ENCODE measurements around the gene MLH1.
"Not testable (repeated sequence)": the region's sequence is repeated elsewhere in the genome, so short reads cannot be mapped to it uniquely, and the experiment has no call there.

Gene MLH1

DNA sequence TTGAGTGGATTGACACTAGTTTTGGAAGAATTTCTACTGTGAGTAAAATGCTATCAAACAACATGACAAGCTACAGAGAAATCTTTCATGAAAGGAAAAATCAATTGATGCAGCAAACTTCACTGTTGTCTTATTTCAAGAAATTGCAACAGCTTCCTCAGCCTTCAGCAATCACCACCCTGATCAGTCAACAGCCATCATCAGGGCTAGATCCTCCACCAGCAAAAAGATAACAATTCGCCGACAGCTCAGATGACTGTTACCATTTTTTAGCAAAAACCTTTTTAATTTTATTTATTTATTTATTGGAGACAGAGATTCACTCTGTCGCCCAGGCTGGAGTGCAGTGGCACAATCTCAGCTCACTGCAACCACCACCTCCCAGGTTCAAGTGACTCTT is 44.0 kb downstream of the MLH1 start:
- no peak overlapping the region for H3K27ac ChIP-seq
- no peak overlapping the region for H3K4me3 ChIP-seq
- TF ChIP-seq, protein P1, sequence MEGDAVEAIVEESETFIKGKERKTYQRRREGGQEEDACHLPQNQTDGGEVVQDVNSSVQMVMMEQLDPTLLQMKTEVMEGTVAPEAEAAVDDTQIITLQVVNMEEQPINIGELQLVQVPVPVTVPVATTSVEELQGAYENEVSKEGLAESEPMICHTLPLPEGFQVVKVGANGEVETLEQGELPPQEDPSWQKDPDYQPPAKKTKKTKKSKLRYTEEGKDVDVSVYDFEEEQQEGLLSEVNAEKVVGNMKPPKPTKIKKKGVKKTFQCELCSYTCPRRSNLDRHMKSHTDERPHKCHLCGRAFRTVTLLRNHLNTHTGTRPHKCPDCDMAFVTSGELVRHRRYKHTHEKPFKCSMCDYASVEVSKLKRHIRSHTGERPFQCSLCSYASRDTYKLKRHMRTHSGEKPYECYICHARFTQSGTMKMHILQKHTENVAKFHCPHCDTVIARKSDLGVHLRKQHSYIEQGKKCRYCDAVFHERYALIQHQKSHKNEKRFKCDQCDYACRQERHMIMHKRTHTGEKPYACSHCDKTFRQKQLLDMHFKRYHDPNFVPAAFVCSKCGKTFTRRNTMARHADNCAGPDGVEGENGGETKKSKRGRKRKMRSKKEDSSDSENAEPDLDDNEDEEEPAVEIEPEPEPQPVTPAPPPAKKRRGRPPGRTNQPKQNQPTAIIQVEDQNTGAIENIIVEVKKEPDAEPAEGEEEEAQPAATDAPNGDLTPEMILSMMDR (IDR thresholded peaks at IDR 0.05), result no peak
- DNase-seq (ENCODE audit: low spot score), result no peak

DNA sequence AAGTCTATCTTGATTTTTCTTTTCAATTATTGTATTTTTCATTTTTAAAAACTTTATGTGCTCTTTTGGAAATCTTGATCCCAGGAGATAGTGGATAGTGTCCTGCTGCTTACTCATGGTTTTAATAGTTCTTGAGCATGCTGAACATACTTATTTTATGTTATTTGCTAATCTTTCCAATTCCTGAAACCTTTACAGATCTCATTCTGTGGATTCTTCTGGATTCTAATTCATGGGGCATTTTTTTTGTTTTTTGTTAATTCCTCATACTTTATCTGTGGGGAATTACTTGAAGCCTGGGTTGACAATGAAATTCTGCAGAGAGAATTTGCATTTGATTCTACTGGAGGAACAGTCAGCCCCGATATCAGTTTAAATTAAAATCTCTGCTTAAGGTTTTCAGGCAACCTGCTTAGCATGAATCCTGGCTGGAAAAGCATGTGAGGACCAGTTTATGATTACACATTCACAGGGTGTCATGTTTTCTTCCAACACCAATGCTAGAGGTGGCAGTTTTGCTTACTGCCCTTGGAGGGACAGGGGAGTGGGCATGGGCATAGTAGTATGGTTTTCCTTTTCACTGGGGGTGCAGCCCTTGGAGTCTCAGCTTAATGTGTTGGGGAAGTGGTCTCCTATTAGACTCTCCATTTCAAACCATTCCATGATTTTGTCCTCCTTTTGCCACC is 46.0 kb downstream of the MLH1 start:
- DNase-seq (ENCODE audit: low spot score), result no peak
- H3K4me3 ChIP-seq, result no peak overlapping the region
- TF ChIP-seq, protein P1 (IDR thresholded peaks at IDR 0.05), result no peak
- H3K27ac ChIP-seq, result no peak overlapping the region

DNA sequence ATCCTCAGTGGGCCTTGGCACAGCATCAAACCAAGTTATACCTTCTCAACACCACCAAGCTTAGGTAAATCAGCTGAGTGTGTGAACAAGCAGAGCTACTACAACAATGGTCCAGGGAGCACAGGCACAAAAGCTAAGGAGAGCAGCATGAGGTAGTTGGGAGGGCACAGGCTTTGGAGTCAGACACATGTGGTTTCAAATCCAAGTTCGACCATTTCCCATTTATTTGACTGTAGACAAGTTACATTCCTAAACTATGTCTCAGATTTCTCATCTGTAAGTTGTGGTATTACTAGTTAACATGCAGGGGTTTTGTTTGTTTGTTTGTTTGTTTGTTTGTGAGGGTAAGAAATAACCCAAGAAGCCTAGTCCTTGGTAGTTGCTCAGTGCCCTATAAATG is 46.9 kb downstream of the MLH1 start:
- TF ChIP-seq, protein P1 (IDR thresholded peaks at IDR 0.05), result no peak
- no peak overlapping the region for H3K27ac ChIP-seq
- no peak for DNase-seq (ENCODE audit: low spot score)
- no peak overlapping the region for H3K4me3 ChIP-seq

DNA sequence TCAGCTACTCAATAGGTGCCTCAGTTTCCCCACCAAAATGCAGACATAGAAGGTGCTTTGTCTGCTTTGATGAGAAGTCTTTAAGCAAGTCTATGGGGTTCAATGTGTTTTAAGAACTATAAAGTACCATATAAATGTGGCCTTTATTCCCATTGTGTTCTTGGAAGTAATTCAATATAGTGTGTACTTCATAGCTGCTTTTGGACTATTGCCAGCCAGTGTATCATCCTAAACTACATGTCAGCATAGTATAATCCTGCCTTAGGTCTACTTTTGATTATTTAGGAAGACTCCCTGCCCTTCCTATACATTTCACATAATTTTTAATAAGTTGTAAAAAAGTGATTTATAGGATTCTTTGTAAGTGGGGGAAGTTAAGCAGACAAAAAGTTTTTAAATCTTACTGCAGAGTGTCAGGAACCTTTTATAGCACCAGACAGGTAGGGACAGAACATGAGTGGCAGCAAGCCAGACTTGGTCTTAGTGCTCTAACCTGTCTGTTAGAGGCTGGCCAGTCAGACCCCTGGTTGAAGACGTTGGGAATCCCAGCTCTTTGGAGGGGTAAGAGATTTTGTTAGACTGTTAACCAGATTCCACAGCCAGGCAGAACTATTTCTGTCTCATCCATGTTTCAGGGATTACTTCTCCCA is 48.4 kb downstream of the MLH1 start:
- TF ChIP-seq, protein P1 (IDR thresholded peaks at IDR 0.05), result no peak
- peak overlapping the region in 1 of 2 donors; percentile 67 for H3K27ac ChIP-seq
- DNase-seq (ENCODE audit: low spot score), result no peak
- H3K4me3 ChIP-seq, result no peak overlapping the region

DNA sequence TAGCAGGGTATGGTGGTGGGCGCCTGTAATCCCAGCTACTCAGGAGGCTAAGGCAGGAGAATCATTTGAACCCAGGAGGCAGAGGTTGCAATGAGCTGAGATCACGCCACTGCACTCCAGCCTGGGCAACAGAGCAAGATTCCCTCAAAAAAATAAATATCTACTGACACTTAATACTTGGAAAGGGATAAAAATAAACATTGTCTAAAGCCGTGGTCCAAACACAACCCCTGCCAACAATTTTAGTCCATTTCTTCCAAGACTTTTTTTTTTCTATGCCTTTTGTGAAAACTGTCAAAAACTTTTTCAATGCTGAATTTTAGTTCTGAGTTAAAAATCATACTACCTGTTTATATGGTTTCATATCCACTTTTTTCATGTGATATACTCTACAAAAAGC is 49.4 kb downstream of the MLH1 start:
- DNase-seq (ENCODE audit: low spot score); H3K4me3 ChIP-seq: not testable (repeated sequence)
- peak overlapping the region in 1 of 2 donors; percentile 67 for H3K27ac ChIP-seq

DNA sequence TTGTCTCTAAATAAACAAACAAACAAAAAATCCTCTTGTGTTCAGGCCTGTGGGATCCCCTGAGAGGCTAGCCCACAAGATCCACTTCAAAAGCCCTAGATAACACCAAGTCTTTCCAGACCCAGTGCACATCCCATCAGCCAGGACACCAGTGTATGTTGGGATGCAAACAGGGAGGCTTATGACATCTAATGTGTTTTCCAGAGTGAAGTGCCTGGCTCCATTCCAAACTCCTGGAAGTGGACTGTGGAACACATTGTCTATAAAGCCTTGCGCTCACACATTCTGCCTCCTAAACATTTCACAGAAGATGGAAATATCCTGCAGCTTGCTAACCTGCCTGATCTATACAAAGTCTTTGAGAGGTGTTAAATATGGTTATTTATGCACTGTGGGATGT is 57.0 kb downstream of the MLH1 start:
- TF ChIP-seq, protein P1 (IDR thresholded peaks at IDR 0.05), result no peak
- no peak for DNase-seq (ENCODE audit: low spot score)
- no peak overlapping the region for H3K4me3 ChIP-seq
- H3K27ac ChIP-seq, result peak overlapping the region in 1 of 2 donors; percentile 44

DNA sequence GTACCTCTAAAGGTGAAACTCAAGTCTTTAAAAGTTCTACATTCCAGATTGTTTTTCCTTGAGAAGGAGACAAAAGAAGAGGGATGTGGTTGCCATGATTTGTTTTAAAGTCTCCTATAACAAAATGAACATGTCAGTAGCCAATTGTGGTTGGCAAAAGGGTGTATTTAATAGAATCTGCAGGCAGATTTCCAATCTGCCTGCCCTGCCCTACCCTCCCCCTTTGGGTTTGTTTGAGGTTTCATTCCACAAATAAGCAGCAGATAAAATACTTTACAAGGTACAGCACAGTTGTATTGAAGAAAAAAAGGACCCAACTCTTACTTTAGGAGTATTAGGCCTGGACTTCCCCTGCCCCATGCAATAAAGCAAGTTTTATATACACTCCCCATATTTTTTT is 59.5 kb downstream of the MLH1 start:
- peak overlapping the region; percentile 43 to 76 for H3K27ac ChIP-seq
- no peak for DNase-seq (ENCODE audit: low spot score)
- H3K4me3 ChIP-seq, result no peak overlapping the region
- TF ChIP-seq, protein P1 (IDR thresholded peaks at IDR 0.05), result no peak

Data from coronary artery (tissue), 2 donors.